K562 (cell line): ENCODE data around the gene ERVK3-1. TPM values are rescaled to one million over a fixed set of nuclear protein-coding genes. Genes with fewer than 3 reads are reported as not detected.
A peak's percentile ranks its signal among the peaks of the same experiment; 100 is the strongest.

Experiments used
- DIDO1 ChIP-seq: fragments of 450-650 bp; IDR thresholded peaks from 2 replicates; pipeline ENCODE4 v1.6.1; 2016; ENCODE audit warnings: low read depth, missing biosample characterization, missing genetic modification characterization
- E2F3 ChIP-seq: fragments of 250-450 bp; sonication (Bioruptor Pico); IDR thresholded peaks from 2 replicates; pipeline ENCODE4 v1.4.0; 2020; ENCODE audit warnings: mild to moderate bottlenecking
- IFI16 ChIP-seq: fragments of 250-450 bp; sonication (Bioruptor Pico); IDR thresholded peaks from 2 replicates; pipeline ENCODE4 v2.1.2; 2022; ENCODE audit warnings: mild to moderate bottlenecking, inconsistent platforms
- JUN ChIP-seq, 2 experiments: sonication (generic) in 1 of 2; formaldehyde crosslinking in 1 of 2; IDR thresholded peaks; 2 replicates each; pipeline versions ENCODE4 v1.6.1 to v1.8.0; 2012 to 2022; ENCODE audit warnings: borderline replicate concordance in 2 of 2, mild to moderate bottlenecking in 2 of 2, improper control_type of control experiment in 1 of 2, low read depth in 1 of 2, low read length in 1 of 2, missing genetic modification reagents in 1 of 2
- POLR2B ChIP-seq: fragments of 450-650 bp; IDR thresholded peaks from 2 replicates; pipeline ENCODE4 v1.6.1; 2018; ENCODE audit warnings: low read depth; ENCODE audit not compliant: partially characterized antibody
- RUNX1 ChIP-seq: sonication (generic); IDR thresholded peaks from 2 replicates; pipeline ENCODE4 v1.6.1; 2016; ENCODE audit warnings: antibody characterized with exemption, low read depth
- STAG1 ChIP-seq: sonication (generic); formaldehyde crosslinking; IDR thresholded peaks from 2 replicates; pipeline ENCODE4 v1.5.0; 2020; ENCODE audit warnings: missing genetic modification reagents, borderline replicate concordance
- SUPT5H ChIP-seq: fragments of 450-650 bp; IDR thresholded peaks from 2 replicates; pipeline ENCODE4 v1.6.1; 2016
- U2AF2 ChIP-seq: fragments of 200-400 bp; formaldehyde crosslinking; optimal IDR thresholded peaks from 2 replicates; pipeline ENCODE3; 2017; ENCODE audit warnings: low read depth, mild to moderate bottlenecking, low read length
- ZBTB17 ChIP-seq: fragments of 450-650 bp; formaldehyde crosslinking; IDR thresholded peaks from 2 replicates; pipeline ENCODE4 v1.4.0; 2020; ENCODE audit warnings: mild to moderate bottlenecking
- ZNF431 ChIP-seq: sonication (generic); formaldehyde crosslinking; IDR thresholded peaks from 2 replicates; pipeline ENCODE4 v1.8.0; 2022; ENCODE audit warnings: mild to moderate bottlenecking, missing genetic modification reagents
- ZNF695 ChIP-seq: fragments of 450-650 bp; formaldehyde crosslinking; IDR thresholded peaks from 2 replicates; pipeline ENCODE4 v1.4.0; 2020; ENCODE audit warnings: mild to moderate bottlenecking, moderate library complexity
- polyA plus RNA-seq, 8 experiments: library from polyadenylated mRNA; depleted of rRNA in 4 of 8; stranded (reverse) in 5 of 8; unstranded in 3 of 8; fragments of >200 nt; fragmentation: Nextera tagmentation in 2 of 8; fragmentation: Illumina TruSeq in 1 of 8; extraction: Ambion mirVana in 2 of 8; extraction: Trizol in 1 of 8; gene quantifications; 2 replicates each; pipeline versions ENCODE4 v1.2.1 to v1.2.3, GENCODE V29; 2011 to 2014; ENCODE audit warnings: inconsistent platforms in 1 of 8, missing spikeins in 1 of 8
- total RNA-seq, 7 experiments: library from RNA; depleted of rRNA in 6 of 7; stranded (reverse); fragments of >200 nt in 6 of 7; fragmentation: Illumina TruSeq in 2 of 7; extraction: Trizol in 2 of 7; gene quantifications; 2 replicates each; pipeline versions ENCODE4 v1.2.1 to v1.2.3, GENCODE V29; 2011 to 2021; ENCODE audit warnings: low replicate concordance in 1 of 7
- TF ChIP-seq, protein P1 (sequence below): fragments of 150-350 bp; conservative IDR thresholded peaks from 2 replicates; pipeline ENCODE4 v1.6.1; 2014; ENCODE audit warnings: low read length
- TF ChIP-seq, protein P2 (sequence below): sonication (generic); formaldehyde crosslinking; IDR thresholded peaks from 2 replicates; pipeline ENCODE4 v1.8.0; 2022; ENCODE audit warnings: mild to moderate bottlenecking, missing genetic modification reagents
- TF ChIP-seq, protein P3 (sequence below): IDR thresholded peaks from 2 replicates; pipeline ENCODE4 v1.6.1; 2012; ENCODE audit warnings: low read depth, low read length, improper control_type of control experiment, borderline replicate concordance
- TF ChIP-seq, protein P4 (sequence below): fragments of 450-650 bp; IDR thresholded peaks from 2 replicates; pipeline ENCODE4 v1.6.1; 2017; ENCODE audit warnings: antibody characterized with exemption
- TF ChIP-seq, protein P5 (sequence below): fragments of 250-450 bp; sonication (Bioruptor Pico); IDR thresholded peaks from 2 replicates; pipeline ENCODE4 v1.8.0; 2021; ENCODE audit warnings: mild to moderate bottlenecking, moderate library complexity

The ERVK3-1 gene
- total and polyA plus RNA-seq, 9 of the 15 experiments (the other 6 are each of a cell fraction or from before 2014, with no cell fraction given), result 87.6 to 299 (median 119) TPM

DNA sequence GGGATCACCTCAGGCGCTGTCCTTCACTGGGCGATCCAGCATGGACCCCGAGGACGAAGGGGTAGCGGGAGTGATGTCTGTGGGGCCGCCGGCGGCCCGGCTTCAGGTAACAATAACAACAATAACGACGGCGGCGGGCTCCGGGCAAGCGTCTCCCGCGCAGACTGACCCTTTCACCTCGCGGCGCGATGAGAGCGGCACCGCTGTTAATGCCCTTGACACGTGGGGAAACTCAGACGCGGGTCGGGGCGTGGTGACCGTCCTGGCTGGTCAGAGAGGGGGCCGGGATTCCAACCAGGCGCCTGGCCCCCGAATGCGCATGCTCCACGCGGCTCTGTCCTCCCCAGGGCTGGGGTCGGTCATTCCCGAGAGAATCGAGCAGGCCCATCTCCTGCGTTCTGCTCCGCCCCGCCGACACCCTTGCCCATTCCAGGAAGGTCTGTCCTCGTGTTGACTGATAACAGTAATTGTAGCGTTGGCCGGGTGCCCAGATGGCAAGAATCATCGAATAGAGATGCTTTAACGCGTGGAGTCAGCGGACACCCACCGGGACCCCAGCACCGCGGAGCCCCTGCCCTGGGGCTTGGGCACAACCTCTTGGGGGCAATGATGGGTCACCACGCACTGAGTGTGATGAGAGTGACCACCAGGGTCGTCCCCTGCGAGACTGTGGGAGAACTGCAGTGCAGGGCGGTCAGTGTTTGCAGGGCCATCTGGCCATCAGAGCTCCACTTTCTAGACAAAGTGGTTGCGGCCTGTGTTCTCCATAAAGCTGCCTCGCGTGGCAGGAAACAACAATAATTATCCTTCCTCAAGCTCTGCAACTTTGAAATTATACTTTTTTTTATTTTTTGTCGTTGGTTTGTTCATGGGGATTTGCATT is 25.9 kb upstream of the ERVK3-1 start (continued):
- TF ChIP-seq, protein P1, sequence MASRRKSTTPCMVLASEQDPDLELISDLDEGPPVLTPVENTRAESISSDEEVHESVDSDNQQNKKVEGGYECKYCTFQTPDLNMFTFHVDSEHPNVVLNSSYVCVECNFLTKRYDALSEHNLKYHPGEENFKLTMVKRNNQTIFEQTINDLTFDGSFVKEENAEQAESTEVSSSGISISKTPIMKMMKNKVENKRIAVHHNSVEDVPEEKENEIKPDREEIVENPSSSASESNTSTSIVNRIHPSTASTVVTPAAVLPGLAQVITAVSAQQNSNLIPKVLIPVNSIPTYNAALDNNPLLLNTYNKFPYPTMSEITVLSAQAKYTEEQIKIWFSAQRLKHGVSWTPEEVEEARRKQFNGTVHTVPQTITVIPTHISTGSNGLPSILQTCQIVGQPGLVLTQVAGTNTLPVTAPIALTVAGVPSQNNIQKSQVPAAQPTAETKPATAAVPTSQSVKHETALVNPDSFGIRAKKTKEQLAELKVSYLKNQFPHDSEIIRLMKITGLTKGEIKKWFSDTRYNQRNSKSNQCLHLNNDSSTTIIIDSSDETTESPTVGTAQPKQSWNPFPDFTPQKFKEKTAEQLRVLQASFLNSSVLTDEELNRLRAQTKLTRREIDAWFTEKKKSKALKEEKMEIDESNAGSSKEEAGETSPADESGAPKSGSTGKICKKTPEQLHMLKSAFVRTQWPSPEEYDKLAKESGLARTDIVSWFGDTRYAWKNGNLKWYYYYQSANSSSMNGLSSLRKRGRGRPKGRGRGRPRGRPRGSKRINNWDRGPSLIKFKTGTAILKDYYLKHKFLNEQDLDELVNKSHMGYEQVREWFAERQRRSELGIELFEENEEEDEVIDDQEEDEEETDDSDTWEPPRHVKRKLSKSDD, result no peak
- TF ChIP-seq RUNX1, result no peak
- TF ChIP-seq, protein P2, sequence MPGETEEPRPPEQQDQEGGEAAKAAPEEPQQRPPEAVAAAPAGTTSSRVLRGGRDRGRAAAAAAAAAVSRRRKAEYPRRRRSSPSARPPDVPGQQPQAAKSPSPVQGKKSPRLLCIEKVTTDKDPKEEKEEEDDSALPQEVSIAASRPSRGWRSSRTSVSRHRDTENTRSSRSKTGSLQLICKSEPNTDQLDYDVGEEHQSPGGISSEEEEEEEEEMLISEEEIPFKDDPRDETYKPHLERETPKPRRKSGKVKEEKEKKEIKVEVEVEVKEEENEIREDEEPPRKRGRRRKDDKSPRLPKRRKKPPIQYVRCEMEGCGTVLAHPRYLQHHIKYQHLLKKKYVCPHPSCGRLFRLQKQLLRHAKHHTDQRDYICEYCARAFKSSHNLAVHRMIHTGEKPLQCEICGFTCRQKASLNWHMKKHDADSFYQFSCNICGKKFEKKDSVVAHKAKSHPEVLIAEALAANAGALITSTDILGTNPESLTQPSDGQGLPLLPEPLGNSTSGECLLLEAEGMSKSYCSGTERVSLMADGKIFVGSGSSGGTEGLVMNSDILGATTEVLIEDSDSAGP (CRISPR knock-in tag), result no peak
- no peak for TF ChIP-seq ZNF695 (CRISPR knock-in tag)
- no peak for TF ChIP-seq DIDO1 (tag)
- TF ChIP-seq, protein P3, sequence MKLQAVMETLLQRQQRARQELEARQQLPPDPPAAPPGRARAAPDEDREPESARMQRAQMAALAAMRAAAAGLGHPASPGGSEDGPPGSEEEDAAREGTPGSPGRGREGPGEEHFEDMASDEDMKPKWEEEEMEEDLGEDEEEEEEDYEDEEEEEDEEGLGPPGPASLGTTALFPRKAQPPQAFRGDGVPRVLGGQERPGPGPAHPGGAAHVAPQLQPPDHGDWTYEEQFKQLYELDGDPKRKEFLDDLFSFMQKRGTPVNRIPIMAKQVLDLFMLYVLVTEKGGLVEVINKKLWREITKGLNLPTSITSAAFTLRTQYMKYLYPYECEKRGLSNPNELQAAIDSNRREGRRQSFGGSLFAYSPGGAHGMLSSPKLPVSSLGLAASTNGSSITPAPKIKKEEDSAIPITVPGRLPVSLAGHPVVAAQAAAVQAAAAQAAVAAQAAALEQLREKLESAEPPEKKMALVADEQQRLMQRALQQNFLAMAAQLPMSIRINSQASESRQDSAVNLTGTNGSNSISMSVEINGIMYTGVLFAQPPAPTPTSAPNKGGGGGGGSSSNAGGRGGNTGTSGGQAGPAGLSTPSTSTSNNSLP, result no peak
- no peak for TF ChIP-seq POLR2B
- TF ChIP-seq ZNF431, result peak; percentile 71
- TF ChIP-seq STAG1 (CRISPR knock-in tag), result 0 out of 2 replicates have a peak, but pooled peaks have one; percentile 9
- TF ChIP-seq ZBTB17 (CRISPR knock-in tag), result peak; percentile 90
- TF ChIP-seq U2AF2, result no peak
- TF ChIP-seq, protein P4, sequence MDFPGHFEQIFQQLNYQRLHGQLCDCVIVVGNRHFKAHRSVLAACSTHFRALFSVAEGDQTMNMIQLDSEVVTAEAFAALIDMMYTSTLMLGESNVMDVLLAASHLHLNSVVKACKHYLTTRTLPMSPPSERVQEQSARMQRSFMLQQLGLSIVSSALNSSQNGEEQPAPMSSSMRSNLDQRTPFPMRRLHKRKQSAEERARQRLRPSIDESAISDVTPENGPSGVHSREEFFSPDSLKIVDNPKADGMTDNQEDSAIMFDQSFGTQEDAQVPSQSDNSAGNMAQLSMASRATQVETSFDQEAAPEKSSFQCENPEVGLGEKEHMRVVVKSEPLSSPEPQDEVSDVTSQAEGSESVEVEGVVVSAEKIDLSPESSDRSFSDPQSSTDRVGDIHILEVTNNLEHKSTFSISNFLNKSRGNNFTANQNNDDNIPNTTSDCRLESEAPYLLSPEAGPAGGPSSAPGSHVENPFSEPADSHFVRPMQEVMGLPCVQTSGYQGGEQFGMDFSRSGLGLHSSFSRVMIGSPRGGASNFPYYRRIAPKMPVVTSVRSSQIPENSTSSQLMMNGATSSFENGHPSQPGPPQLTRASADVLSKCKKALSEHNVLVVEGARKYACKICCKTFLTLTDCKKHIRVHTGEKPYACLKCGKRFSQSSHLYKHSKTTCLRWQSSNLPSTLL, result no peak
- TF ChIP-seq, protein P5, sequence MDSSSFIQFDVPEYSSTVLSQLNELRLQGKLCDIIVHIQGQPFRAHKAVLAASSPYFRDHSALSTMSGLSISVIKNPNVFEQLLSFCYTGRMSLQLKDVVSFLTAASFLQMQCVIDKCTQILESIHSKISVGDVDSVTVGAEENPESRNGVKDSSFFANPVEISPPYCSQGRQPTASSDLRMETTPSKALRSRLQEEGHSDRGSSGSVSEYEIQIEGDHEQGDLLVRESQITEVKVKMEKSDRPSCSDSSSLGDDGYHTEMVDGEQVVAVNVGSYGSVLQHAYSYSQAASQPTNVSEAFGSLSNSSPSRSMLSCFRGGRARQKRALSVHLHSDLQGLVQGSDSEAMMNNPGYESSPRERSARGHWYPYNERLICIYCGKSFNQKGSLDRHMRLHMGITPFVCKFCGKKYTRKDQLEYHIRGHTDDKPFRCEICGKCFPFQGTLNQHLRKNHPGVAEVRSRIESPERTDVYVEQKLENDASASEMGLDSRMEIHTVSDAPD (CRISPR knock-in tag), result no peak
- TF ChIP-seq IFI16 (CRISPR knock-in tag), result no peak
- peak; percentile 34; the same call in 1 of the 2 replicates for TF ChIP-seq E2F3 (CRISPR knock-in tag)
- no peak for TF ChIP-seq JUN (IDR thresholded peaks at IDR 0.05; ENCODE audit: borderline replicate concordance, low read depth, low read length)
- TF ChIP-seq JUN (CRISPR knock-in tag; IDR thresholded peaks at IDR 0.05; ENCODE audit: borderline replicate concordance), result 0 out of 2 replicates have a peak, but pooled peaks have one; percentile 33
- TF ChIP-seq SUPT5H, result peak; percentile 17
